Measurements from ENCODE around the gene ZMYND11.

GRCh38 chr10:106740-107139 is 28.5 kb upstream of the ZMYND11 start:
- TF ChIP-seq, protein P1, sequence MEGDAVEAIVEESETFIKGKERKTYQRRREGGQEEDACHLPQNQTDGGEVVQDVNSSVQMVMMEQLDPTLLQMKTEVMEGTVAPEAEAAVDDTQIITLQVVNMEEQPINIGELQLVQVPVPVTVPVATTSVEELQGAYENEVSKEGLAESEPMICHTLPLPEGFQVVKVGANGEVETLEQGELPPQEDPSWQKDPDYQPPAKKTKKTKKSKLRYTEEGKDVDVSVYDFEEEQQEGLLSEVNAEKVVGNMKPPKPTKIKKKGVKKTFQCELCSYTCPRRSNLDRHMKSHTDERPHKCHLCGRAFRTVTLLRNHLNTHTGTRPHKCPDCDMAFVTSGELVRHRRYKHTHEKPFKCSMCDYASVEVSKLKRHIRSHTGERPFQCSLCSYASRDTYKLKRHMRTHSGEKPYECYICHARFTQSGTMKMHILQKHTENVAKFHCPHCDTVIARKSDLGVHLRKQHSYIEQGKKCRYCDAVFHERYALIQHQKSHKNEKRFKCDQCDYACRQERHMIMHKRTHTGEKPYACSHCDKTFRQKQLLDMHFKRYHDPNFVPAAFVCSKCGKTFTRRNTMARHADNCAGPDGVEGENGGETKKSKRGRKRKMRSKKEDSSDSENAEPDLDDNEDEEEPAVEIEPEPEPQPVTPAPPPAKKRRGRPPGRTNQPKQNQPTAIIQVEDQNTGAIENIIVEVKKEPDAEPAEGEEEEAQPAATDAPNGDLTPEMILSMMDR (IDR thresholded peaks at IDR 0.05) = no peak
- no peak for TF ChIP-seq POLR2A (IDR thresholded peaks at IDR 0.05)

Data from Peyer's patch (tissue), 4 donors.